T-helper 2 cell (primary cell): ENCODE results near the gene RPL3.
"Not testable (repeated sequence)": the region's sequence is repeated elsewhere in the genome, so short reads cannot be mapped to it uniquely, and the experiment has no call there.

Source experiments
- DNase-seq, 5 experiments: peaks; one replicate each; pipeline versions ENCODE4 v3.0.0 to v3.0.0-alpha.2; 2012 to 2022
- total RNA-seq, 2 donors: gene quantifications; one replicate each; lab custom pipeline; 2026; lab: John Stamatoyannopoulos, UW

RPL3 gene
- total RNA-seq: 1,646 to 2,293 reads per million in 2 donors

DNA sequence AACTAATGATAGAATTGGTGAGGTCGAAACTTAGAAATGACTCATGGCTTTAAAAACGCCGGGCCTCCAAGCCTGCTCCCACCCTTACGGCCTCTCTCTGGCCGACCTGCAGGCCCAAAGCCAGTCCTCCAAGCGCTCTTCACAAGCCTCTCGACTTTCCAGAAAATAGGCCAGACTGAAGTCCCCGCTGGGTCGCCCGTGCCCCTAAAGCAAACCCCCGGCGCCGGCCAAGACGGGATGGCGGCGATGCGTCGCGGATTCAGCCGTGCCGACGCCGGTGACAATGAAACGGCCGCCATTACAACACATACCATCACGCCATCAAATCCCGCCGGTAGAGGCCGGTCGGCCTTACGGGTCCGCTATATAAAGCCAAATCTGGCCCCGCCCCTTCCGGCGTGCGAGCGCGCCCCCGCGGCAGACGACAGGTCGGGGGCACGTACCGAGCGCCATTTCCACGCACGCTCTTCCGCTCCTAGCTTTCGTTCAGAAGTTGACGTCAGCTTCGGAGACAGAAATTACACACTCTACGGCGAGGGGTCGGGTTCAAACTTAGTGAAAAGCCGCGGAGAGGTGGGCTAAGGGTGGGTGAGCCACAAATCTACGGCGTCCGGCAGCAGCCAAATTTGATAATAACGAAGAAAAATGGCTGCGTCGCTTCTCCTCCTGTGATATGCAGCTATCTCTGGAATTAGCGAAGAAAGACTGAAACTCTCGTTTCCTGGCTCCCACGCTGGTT, at the start of gene RPL3:
Gene RPL3 (minus strand): TSS at position 340 of the 739 bp plus-strand sequence. CDS start 26 bp downstream, at position 314.
- peak; percentile 91 to 100 (median 95) for DNase-seq

DNA sequence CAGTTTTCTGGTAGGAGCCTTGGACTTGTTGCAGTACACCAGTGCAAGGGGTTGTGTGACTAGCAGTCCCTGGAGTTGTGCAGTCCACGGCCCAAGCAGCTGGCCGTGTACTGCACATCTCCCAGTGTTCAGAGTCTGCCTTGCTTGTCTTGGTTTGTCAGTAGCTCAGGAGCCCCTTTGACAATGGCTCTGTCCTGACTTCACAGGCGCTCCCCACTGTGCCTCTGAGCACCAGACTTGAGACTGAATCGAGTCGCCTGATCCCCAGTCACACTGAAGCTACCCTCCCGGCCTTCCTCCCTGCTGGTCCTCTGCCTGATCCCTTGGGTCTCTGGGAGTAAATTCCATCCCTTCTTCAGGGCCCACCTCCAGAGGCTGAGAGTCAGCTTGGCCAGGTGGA, 49.8 kb upstream of the RPL3 start:
- DNase-seq: no peak

DNA sequence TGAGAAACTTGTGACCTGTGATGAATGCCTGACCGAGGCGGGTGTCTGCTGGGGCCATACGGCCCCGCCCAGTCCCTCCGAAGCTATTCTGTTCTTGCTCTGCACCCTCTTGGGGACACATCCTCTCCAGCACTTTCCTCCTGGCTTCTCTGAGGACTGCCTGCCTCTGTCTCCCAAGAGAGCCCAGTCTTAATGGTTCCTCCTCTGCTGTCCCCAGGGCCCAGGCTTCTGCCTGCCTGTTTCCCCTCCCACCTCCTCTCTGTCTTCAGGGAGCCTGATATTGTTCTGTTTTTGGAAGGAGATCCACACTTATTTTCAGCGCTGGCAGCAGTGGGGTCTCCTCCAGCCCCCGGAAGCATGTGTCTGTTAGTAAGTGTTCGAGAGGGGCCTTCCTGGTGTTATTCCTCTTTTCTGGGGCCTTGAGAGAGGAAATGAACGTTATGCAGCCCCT, 49.1 kb upstream of the RPL3 start:
- no peak for DNase-seq

DNA sequence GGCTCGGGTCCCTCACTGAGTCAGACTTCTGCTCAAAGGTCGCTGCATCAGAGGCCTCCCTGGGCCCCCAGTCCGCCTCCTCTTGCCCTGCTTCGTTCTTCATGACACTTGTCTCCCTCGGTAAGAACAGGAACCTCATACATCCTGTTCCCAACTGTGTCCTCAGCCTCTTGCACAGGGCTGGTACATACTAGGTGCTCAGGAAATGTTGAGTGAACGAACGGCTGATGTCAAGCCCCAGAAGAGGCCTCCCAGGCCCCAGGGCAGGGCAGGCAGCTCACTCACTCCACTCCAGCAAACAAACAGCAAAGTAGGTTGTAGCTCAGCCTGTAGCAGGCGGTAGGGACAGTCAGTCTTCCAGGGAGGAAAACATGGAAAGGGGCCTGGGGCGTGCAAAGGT, 47.6 kb upstream of the RPL3 start:
- no peak for DNase-seq

DNA sequence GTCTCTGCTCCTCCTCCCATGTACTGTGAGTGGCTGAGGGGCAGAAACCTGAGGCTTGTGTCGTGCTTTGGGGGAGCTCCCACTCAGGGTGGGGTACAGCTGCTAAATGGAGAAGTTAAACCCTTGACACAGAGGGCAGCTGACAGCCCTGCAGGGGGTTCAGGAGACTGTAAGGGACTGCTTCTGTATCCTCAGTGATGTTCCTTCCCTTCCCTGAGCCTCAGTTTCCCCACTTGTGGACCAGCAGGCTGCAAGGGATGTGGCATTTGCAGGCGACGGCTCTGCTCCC, 46.0 kb upstream of the RPL3 start:
- DNase-seq: no peak

DNA sequence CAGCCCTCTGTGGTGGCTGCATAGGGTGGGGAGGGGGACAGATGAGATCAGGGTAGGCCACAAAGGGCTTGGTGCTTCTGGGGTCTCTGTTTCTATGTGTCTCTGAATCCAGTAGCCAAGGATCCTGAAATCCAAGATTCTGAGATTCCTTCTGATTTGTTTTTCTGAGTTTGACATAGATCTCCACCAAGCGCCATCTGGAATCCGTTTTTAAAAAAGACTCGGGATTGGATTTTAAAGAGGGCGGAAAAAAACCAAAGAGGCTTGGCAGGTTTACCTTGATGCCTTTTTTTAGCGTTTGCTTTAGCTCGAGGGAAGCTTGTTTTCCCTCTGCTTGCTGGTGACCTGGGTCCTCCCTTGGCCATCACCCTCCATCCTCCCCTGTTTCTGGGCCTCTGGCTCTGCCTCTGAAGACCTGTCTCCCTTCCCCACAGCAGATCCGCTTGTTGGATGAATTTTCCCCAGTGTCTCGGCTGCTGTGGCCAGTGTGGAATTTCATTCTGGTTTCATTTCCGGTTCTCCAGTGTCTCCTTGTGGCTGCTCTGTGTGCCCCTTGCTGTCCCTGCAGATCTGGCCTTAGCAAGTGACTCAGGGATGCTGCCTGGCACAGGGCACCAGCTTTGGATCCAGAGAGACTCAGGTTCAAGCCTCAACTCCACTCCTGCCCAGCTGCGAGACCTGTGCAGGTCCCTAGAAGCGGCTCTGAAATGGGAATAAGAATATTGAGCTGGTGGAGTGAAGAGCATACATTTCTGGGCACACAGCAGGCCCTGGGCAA, 45.5 kb upstream of the RPL3 start:
- no peak for DNase-seq

DNA sequence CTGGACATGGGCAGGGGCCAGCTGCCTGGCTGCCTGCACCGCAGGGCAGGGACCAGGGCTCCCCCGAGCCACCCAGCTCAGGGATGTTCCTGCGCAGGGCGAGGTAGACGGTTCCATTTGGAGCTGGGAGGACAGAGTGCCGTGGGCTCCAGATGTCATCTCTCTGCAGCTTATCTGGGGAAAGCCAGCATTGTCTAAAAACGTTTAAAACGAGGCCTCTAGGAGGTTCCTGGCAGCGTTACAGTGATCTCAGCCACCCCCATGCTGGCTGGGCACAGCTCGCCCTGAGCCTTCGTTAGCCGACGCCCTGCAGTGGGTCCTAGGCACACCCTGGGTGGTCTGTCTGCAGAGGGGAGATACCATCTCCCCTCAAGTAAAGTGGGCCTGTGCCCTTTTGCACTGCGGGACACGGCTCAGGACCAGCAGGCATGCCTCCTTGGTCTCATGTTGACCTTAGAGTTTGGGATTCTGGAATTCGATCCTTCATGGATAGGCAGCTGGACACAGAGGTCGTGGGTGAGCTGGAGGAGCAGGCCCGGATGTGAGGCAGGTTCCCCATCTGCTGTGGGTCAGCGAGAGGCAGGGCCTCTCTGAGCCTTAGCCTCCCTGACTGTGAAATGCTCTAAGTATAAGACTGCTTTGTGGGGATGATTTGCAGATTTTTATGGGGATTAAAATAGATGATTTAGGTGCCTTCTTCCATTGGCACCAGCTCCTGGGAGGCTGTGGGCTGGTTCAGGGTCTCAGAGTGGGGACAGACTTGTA, 44.5 kb upstream of the RPL3 start:
- no peak for DNase-seq

DNA sequence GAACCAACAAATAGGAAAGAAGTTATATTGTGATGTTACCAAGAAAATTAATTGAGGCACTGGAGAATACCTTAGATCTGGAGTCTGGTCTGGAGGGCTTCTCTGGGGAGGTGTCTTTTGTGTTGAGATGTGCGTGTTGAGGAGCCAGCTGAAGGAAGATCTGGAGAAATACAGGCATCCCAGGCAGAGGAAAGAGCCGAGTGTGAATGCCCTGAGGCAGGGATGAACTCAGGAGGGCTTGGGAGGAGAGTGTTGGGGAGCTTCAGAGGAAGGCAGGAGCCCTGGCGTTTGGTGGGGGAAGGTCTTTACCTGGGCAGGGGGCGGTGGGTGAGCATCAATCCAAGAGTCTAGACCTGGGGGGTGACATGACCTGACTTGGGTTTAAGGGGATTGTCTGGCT, 43.5 kb upstream of the RPL3 start:
- no peak for DNase-seq

DNA sequence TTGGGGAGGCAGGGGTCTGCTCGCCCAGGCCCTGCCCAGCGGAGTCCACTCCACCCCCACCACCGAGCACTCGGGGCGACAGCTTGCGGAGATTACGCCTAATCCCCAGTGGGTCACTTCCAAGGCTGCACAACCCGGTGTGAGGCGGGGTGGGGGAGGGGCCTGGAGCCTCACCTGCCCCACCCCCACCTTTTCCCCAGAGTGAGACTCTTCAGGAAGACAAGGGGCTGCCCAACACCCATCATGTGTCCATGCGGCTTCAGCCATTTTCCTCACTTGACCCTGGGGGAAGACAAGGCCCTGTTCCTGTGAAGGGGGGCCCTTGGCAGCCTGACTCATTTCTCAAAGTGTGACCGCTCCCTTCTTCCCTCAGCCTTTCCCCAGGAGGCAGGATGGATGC, 42.8 kb upstream of the RPL3 start:
- no peak for DNase-seq

DNA sequence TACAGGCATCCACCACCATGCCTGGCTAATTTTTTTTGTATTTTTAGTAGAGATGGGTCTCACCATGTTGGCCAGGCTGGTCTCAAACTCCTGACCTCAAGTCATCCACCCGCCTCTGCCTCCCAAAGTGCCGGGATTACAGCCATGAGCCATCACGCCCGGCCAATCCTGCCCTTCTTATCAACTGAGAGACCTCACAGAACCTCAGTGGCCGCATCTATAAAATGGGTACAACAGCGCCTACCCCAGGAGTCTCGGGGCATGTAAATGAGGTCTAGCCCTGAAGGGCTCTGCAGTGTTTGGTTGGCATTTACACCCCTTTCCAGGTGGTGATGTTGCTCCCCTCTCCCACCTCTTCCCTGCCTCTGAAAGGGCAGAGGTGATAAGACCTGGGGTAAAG, 42.1 kb upstream of the RPL3 start:
- no peak for DNase-seq

DNA sequence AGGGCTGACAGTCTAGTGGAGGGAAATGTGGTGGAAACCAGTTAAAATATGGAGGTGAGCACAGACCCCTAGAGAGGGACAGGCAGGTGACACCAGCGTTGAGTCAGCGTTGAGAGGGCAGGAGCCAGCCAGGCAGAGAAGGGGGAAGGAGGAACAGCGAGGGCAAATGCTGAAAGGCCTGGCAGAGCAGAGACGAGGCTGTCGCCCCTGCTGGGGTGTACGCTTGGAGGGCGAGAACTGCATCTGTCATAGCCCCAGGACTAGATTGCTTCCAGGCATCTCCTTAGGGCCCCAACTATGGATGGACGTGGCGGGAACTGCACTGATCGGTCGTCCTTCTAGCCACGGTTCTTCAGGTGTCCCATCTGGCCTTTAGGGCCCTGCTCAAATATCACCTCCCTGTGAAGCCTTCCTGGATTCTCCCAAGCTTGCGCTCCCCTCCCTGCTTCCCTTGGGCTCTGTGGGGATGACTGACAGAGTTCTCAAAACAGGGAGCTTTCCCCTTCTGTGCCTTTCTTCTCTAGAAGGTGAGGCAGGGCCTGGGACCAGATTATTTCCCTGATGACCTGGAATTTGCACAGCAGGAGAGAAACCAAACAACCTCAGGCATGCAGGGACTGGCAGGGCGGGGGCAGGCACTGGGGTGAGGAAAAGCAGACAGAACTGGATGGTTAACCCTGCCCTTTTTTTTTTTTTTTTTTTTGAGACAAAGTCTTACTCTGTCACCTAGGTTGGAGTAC, 41.4 kb upstream of the RPL3 start:
- DNase-seq: no peak

DNA sequence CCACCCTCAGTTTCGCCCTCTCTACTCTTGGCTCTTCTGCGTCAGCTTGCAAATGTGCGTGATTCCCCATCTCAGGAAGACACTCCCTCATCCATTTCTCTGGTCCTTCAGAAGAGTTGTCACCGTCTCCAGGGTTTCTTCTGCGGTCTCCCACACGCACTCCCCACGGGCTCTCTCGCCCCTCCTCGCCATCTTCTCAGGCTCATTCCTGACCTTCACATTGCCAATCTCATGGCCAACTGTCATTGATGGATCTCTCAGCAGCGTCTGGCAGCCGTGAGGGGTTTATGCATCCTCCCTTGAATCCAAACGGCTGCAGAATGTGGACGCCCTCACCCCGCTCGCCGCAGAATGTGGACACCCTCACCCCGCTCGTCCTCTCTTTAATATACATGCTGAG, 40.8 kb upstream of the RPL3 start:
- DNase-seq: no peak

DNA sequence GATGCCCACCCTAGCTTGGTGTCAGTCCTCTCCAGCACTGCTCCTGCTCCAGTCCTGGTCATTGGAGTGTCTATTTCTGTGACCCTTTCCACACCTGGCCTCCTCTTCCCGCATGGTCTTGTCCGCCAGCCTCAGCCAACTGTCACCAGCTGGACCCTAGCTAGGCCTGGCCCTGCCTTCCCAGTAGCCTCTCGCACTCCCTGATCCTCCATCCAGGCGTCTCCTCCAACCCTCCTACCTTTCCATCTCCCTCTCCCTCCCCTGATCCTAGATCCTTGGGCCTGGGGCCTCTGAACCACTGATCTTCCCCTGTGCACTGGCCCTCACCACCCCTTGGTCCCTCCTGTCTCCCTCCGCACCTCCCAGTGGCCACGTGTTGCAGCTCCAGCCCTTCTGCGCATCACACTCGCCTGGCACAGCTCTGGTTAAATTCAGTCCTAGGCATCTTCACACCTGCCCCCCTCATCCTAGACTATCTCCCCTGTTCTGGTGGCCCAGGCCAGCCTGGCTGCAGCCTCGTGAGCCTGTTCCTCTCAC, 40.3 kb upstream of the RPL3 start:
- DNase-seq: no peak

DNA sequence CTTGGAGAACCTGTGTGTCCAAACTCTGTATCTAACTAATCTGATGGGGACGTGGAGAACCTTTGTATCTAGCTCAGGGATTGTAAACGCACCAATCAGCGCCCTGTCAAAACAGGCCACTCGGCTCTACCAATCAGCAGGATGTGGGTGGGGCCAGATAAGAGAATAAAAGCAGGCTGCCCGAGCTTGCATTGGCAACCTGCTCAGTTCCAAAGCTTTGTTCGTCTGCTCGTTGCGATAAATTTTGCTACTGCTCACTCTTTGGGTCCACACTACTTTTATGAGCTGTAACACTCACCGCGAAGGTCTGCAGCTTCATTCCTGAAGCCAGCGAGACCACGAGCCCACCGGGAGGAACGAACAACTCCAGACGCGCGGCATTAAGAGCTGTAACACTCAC, 38.8 kb upstream of the RPL3 start:
- DNase-seq: not testable (repeated sequence)

DNA sequence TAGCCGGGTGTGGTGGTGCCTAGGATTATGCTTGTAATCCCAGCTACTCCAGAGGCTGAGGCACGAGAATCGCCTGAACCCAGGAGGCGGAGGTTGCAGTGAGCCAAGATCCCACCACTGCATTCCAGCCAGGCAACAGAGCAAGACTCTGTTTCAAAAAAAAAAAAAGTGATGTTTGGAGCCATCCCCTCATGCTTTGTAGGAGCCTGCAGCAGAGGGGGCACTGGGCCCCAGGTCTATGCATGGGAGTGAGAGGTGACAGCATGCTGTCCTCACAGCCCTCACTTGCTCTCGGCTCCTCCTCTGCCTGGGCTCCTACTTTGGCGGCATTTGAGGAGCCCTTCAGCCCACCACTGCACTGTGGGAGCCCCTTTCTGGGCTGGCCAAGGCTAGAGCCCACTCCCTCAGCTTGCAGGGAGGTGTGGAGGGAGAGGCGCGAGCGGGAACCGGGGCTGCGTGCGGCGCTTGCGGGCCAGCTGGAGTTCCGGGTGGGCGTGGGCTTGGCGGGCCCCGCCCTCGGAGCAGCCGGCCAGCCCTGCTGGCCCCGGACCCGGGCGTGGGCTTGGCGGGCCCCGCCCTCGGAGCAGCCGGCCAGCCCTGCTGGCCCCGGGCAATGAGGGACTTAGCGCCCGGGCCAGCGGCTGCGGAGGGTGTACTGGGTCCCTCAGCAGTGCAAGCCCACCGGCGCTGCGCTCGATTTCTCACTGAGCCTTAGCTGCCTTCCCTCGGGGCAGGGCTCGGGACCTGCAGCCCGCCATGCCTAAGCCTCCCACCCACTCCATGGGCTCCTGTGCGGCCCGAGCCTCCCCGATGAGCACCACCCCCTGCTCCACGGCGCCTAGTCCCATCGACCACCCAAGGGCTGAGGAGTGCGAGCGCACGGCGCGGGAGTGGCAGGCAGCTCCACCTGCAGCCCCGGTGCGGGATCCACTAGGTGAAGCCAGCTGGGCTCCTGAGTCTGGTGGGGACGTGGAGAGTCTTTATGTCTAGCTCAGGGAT, 38.0 kb upstream of the RPL3 start:
- not testable (repeated sequence) for DNase-seq

DNA sequence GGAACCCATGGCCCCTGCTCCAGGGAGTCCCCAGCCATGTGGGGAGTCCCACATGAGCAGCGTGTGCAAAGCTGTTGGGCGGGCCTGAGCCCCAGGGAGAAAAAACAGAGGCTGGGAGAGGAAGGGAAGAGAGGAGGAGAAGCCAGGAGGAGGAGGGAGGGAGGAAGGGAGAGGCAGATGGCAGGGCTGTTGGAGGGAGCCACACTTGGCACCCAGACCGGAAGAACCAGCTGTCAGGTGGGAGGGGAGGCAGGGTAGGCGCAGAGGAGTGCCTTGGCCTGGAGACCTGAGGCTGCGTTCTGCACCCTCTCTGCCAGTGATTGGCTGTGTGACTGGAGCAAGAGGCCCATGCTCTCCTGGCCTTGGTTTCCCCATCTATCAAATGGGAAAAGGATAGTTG, 37.0 kb upstream of the RPL3 start:
- no peak for DNase-seq

DNA sequence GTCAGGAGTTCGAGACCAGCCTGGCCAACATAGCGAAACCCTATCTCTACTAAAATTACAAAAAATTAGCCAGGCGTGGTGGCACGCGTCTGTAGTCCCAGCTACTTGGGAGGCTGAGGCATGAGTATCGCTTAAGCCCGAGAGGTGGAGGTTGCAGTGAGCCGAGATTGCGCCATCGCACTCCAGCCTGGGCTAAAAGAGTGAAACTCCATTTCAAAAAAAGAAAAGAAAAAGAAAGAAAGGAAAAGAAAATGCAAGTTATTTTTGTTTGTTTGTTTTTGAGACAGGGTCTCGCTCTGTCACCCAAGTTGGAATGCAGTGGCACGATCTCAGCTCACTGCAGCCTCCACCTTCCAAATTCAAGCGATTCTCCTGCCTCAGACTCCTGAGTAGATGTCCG, 36.4 kb upstream of the RPL3 start:
- not testable (repeated sequence) for DNase-seq

DNA sequence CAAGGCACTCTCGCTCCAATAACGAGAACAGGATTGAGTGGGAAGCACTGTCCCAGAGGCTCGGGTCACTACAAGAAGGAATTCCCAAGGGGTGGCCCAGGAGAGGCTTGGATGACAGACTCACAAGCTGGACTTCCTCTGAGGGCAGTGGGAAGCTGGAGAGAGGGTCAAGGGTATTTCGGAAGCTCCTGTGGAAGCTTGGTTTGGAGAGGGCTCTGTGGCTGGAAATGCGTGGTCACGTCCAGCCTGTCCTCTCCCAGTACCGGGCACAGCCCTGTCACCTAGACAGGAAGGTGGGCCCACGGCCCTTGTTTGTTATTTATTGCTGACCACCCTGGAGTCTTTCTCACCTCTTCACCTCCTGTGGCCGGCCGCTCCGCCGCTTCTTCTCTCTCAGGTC, 35.7 kb upstream of the RPL3 start:
- DNase-seq: no peak

DNA sequence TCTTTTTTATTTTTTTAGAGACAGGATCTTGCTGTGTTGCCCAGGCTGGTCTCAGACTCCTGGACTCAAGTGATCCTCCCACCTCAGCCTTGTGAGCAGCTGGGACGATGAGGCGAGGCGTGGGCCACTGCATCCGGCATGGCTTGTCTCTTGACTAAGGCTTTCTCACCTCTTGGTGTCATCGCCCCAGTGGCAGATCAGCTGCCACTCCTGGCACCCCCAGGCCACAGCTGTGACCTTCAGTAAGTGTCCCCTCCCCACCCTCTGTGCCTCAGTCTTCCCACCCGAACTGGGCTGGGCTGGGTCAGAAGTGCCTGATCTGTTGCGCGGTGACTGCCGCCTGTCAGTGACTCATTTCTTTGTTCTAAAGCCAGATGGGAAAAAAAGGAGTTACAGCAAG, 33.9 kb upstream of the RPL3 start:
- no peak for DNase-seq

DNA sequence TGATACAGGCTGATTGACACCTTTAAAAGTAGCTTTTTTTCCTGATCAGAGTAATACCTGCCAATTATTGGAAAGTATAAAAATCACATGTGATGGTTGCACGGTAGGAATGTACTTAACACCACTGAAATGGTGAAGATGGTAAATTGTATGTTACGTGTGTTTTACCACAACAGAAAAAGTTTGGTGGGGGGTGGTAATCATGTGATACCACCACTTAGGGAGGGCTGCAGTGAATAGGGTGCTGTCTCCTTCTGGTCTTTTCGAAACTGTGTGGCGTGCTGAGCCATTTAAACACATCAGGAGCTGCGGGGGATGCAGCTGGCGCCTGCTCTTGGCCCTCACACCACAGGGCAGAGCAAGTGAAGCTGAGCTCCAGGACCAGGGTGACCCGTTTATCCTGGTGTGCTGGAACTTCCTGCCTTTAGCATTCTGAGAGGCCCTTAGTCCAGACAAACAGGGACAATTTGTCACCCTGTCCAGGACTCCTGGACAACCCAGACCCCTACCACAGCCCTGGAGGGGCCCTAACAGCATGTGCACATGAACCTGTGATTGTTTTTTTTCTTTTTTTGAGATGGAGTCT, 33.0 kb upstream of the RPL3 start:
- no peak for DNase-seq

DNA sequence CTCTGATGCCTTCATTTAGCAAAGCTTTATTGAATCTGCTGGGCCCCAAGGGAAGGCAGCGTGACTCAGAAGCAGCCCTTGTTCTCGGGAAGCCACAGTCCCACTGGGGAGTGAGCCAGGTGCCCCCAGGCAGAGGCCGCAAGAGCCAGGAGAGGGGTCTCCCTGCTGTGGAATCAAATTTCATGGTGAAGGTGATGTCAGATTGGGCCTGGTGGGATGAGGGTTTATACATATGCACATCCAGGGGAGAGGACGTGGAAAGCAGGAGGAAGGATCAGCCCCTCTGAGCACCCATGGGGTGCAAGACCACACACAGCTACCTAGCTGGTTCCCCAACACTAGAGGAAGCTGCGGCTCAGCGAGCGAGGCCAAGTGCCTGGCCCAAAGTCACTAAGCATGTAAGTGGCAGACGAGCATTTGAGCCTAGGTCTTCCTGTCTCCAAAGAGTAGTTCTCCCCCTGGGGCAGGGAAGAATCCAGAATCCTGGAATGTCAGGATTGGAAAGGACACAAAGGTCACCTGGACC, 32.3 kb upstream of the RPL3 start:
- no peak for DNase-seq
